Neural cell (in vitro differentiated cells): ENCODE measurements around the gene FANCC. TPM values are rescaled to one million over a fixed set of nuclear protein-coding genes. Genes with fewer than 3 reads are reported as not detected.
"Not testable (repeated sequence)": the region's sequence is repeated elsewhere in the genome, so short reads cannot be mapped to it uniquely, and the experiment has no call there.

Source experiments
- H2AFZ ChIP-seq: fragments of 200-600, 300-800 bp; sonication (generic), shearing (Covaris generic); 2 replicates; pipeline ENCODE4 v1.6.0; 2014; ENCODE audit warnings: low read depth, mild to moderate bottlenecking, antibody characterized with exemption, low read length, moderate library complexity
- H3F3A ChIP-seq: fragments of 200-600 bp; shearing (Covaris generic); 2 replicates; pipeline ENCODE4 v1.6.1; 2016; ENCODE audit warnings: mild to moderate bottlenecking, moderate library complexity, mixed read lengths, antibody characterized with exemption, low read length; ENCODE audit not compliant: insufficient read depth, poor library complexity, severe bottlenecking
- H3K27ac ChIP-seq: fragments of 200-600, 300-800 bp; sonication (generic), shearing (Covaris generic); 2 replicates; pipeline ENCODE4 v1.5.1; 2014; ENCODE audit warnings: mild to moderate bottlenecking, low read length, moderate library complexity
- H3K27me3 ChIP-seq: fragments of 300-800, 200-600 bp; sonication (generic), shearing (Covaris generic); 2 replicates; pipeline ENCODE4 v1.6.0; 2014; ENCODE audit warnings: mild to moderate bottlenecking, low read depth, low read length, moderate library complexity; ENCODE audit not compliant: insufficient read depth
- H3K36me3 ChIP-seq: fragments of 300-800, 200-600 bp; sonication (generic), shearing (Covaris generic); 2 replicates; pipeline ENCODE4 v1.5.1; 2014; ENCODE audit warnings: mild to moderate bottlenecking, antibody characterized with exemption, low read length, moderate library complexity; ENCODE audit not compliant: insufficient read depth
- H3K4me2 ChIP-seq: fragments of 300-800, 200-600 bp; sonication (generic), shearing (Covaris generic); 2 replicates; pipeline ENCODE4 v1.6.0; 2014; ENCODE audit warnings: mild to moderate bottlenecking, low read length
- H3K4me3 ChIP-seq: fragments of 300-800, 200-600 bp; sonication (generic), shearing (Covaris generic); 2 replicates; pipeline ENCODE4 v1.5.1; 2014; ENCODE audit warnings: mild to moderate bottlenecking, low read length, moderate library complexity
- H3K79me2 ChIP-seq: fragments of 200-600 bp; shearing (Covaris generic); replicated peaks from 2 replicates; pipeline ENCODE4 v1.6.0; 2014; ENCODE audit warnings: mild to moderate bottlenecking, low read length, moderate library complexity; ENCODE audit not compliant: insufficient read depth
- H3K9ac ChIP-seq: fragments of 300-800, 200-600 bp; sonication (generic), shearing (Covaris generic); 2 replicates; pipeline ENCODE4 v1.6.1; 2016; ENCODE audit warnings: mild to moderate bottlenecking, low read length, mixed read lengths
- H3K9me2 ChIP-seq: fragments of 200-600 bp; shearing (Covaris generic); 2 replicates; pipeline ENCODE4 v1.6.1; 2016; ENCODE audit warnings: mild to moderate bottlenecking, low read length, mixed read lengths; ENCODE audit not compliant: insufficient read depth
- H3K9me3 ChIP-seq: fragments of 200-600, 300-800 bp; sonication (generic), shearing (Covaris generic); 2 replicates; pipeline ENCODE4 v1.6.1; 2016; ENCODE audit warnings: mild to moderate bottlenecking, mixed run types, low read length, moderate library complexity, mixed read lengths
- H4K20me1 ChIP-seq: fragments of 200-600 bp; shearing (Covaris generic); 2 replicates; pipeline ENCODE4 v1.6.1; 2016; ENCODE audit warnings: mild to moderate bottlenecking, mixed run types; ENCODE audit not compliant: insufficient read depth
- CTCF ChIP-seq: fragments of 450-650 bp; IDR thresholded peaks from 2 replicates; pipeline ENCODE4 v1.5.1; 2014; ENCODE audit warnings: antibody characterized with exemption, mild to moderate bottlenecking, moderate library complexity; ENCODE audit not compliant: poor library complexity, severe bottlenecking
- EP300 ChIP-seq: fragments of 450-650 bp; conservative IDR thresholded peaks from 2 replicates; pipeline ENCODE4 v1.6.1; 2014; ENCODE audit warnings: antibody characterized with exemption, mild to moderate bottlenecking, moderate library complexity; ENCODE audit not compliant: poor library complexity, severe bottlenecking
- EZH2 ChIP-seq: fragments of 200-600, 300-800 bp; shearing (Covaris generic), sonication (generic); IDR thresholded peaks from 2 replicates; pipeline ENCODE4 v1.6.1; 2014; ENCODE audit warnings: antibody characterized with exemption, low read length, borderline replicate concordance, mild to moderate bottlenecking; ENCODE audit not compliant: insufficient read depth, poor library complexity, severe bottlenecking
- MXI1 ChIP-seq: fragments of 450-650 bp; conservative IDR thresholded peaks from 2 replicates; pipeline ENCODE4 v1.6.1; 2014; ENCODE audit warnings: antibody characterized with exemption, mild to moderate bottlenecking; ENCODE audit not compliant: poor library complexity, severe bottlenecking
- POLR2AphosphoS5 ChIP-seq: IDR thresholded peaks from 2 replicates; pipeline ENCODE4 v1.6.1; 2012
- RAD21 ChIP-seq: fragments of 450-650 bp; conservative IDR thresholded peaks from 2 replicates; pipeline ENCODE4 v1.6.1; 2014; ENCODE audit warnings: antibody characterized with exemption, mild to moderate bottlenecking, moderate library complexity
- REST ChIP-seq: IDR thresholded peaks from 2 replicates; pipeline ENCODE4 v1.6.1; 2012; ENCODE audit warnings: borderline replicate concordance
- SMC3 ChIP-seq: fragments of 450-650 bp; conservative IDR thresholded peaks from 2 replicates; pipeline ENCODE4 v1.6.1; 2014; ENCODE audit warnings: antibody characterized with exemption, mild to moderate bottlenecking, moderate library complexity; ENCODE audit not compliant: poor library complexity
- TAF1 ChIP-seq: IDR thresholded peaks from 2 replicates; pipeline ENCODE4 v1.6.1; 2012; ENCODE audit warnings: low read depth
- polyA plus RNA-seq: library from polyadenylated mRNA; depleted of rRNA; stranded (reverse); fragments of >200 nt; gene quantifications from 2 replicates; pipeline ENCODE4 v1.2.3, GENCODE V29; 2014

The FANCC gene
- polyA plus RNA-seq, 1 donor from 2014 or later: 9.7 TPM

GRCh38 chr9:95204710-95205109 is 112.8 kb downstream of the FANCC start:
- TF ChIP-seq EZH2 (no peak), REST (no peak), TAF1 (no peak), EP300 (no peak), SMC3 (no peak), RAD21 (no peak), MXI1 (no peak), POLR2AphosphoS5 (no peak), CTCF (no peak)
- no peaks in the 10 kb centered on the region for H3K27me3 ChIP-seq
- H3K27ac ChIP-seq: no peak overlapping the region
- H3F3A ChIP-seq: no peaks in the 10 kb centered on the region
- no peak overlapping the region for H3K4me2 ChIP-seq
- H3K9ac ChIP-seq: no peak overlapping the region
- H3K9me3 ChIP-seq: no peaks in the 10 kb centered on the region
- H3K36me3 ChIP-seq: no peaks in the 10 kb centered on the region
- H3K9me2 ChIP-seq: no peaks in the 10 kb centered on the region
- H4K20me1 ChIP-seq: no peaks in the 10 kb centered on the region
- no peak overlapping the region for H3K4me3 ChIP-seq
- no peak overlapping the region for H2AFZ ChIP-seq
- no peaks in the 10 kb centered on the region for H3K79me2 ChIP-seq

GRCh38 chr9:95204310-95204709 is 113.2 kb downstream of the FANCC start:
- Histone ChIP-seq H3K79me2 (no peaks in the 10 kb centered on the region), H3K9me3 (no peaks in the 10 kb centered on the region), H3K4me2 (no peak overlapping the region), H3F3A (no peaks in the 10 kb centered on the region), H4K20me1 (no peaks in the 10 kb centered on the region), H3K36me3 (no peaks in the 10 kb centered on the region), H3K4me3 (no peak overlapping the region), H3K9me2 (no peaks in the 10 kb centered on the region), H3K27ac (no peak overlapping the region), H3K9ac (no peak overlapping the region), H2AFZ (no peak overlapping the region), H3K27me3 (no peaks in the 10 kb centered on the region)
- no peak for TF ChIP-seq POLR2AphosphoS5
- no peak for TF ChIP-seq SMC3
- no peak for TF ChIP-seq EP300
- TF ChIP-seq CTCF: no peak
- no peak for TF ChIP-seq RAD21
- TF ChIP-seq REST: no peak
- no peak for TF ChIP-seq EZH2
- TF ChIP-seq MXI1: no peak
- no peak for TF ChIP-seq TAF1

GRCh38 chr9:95203019-95203418 is 114.5 kb downstream of the FANCC start:
- not testable (repeated sequence) for H3K4me3 ChIP-seq, H3K9ac ChIP-seq, H3K79me2 ChIP-seq, H2AFZ ChIP-seq, H3K27me3 ChIP-seq, H3F3A ChIP-seq, H3K4me2 ChIP-seq, H4K20me1 ChIP-seq, H3K36me3 ChIP-seq, H3K9me2 ChIP-seq, H3K9me3 ChIP-seq, H3K27ac ChIP-seq
